ENCODE measurements around the gene LRRC28.

The LRRC28 gene

GRCh38 chr15:99341786-99342185 lies 90.5 kb downstream of the LRRC28 start:
- Histone ChIP-seq H2BK12ac (ENCODE audit: low read length) (peak overlapping the region; percentile 19), H2AFZ (ENCODE audit: insufficient read depth, low read length, poor library complexity) (no peak overlapping the region), H2BK120ac (ENCODE audit: insufficient read depth, low read length, poor library complexity) (peak overlapping the region; percentile 73), H3K14ac (ENCODE audit: low read length) (no peak overlapping the region), H3K4me2 (ENCODE audit: low read length) (peak overlapping the region; percentile 50), H4K91ac (ENCODE audit: low read depth, low read length) (peak overlapping the region; percentile 33), H4K12ac (ENCODE audit: low read depth, low read length) (no peak overlapping the region), H3K4me3 (ENCODE audit: low read depth, low read length) (no peak overlapping the region), H3K18ac (ENCODE audit: low read length) (no peak overlapping the region), H3K79me1 (ENCODE audit: low read length) (peaks cover 9% of the 10 kb centered on the region), H4K8ac (ENCODE audit: low read depth, low read length) (peak overlapping the region; percentile 25), H3K27ac (ENCODE audit: low read depth, low read length) (peak overlapping the region; percentile 85), H3K36me3 (ENCODE audit: control insufficient read depth in 1 of 2, insufficient read depth in 2 of 2, low read length in 2 of 2) (no peaks in the 10 kb centered on the region), H2AK5ac (ENCODE audit: low read length) (no peak overlapping the region), H3K4ac (ENCODE audit: low read depth, low read length) (no peak overlapping the region), H3K79me2 (ENCODE audit: control insufficient read depth, insufficient read depth, low read length, poor library complexity) (no peaks in the 10 kb centered on the region), H3K9ac (ENCODE audit: low read length) (no peak overlapping the region), H3K23ac (ENCODE audit: low read length) (no peak overlapping the region), H3K27me3 (ENCODE audit: insufficient read depth, low read length) (no peaks in the 10 kb centered on the region), H3K4me1 (ENCODE audit: control insufficient read depth in 1 of 2, insufficient read depth in 2 of 2, low read length in 2 of 2) (peaks cover 3 to 5% of the 10 kb centered on the region in 2 experiments), H2BK5ac (ENCODE audit: low read depth, low read length, poor library complexity) (peak overlapping the region; percentile 23), H3K9me3 (ENCODE audit: insufficient read depth, low read depth, low read length) (no peaks in the 10 kb centered on the region)
- WGBS (ENCODE audit: extremely low coverage, insufficient coverage, insufficient read length) = no CpG with 5 or more reads among the region's 1 CpG
- DNase-seq = peak; percentile 76 to 93

- Histone ChIP-seq H2BK120ac (ENCODE audit: insufficient read depth, low read length, poor library complexity) (no peak overlapping the region), H4K12ac (ENCODE audit: low read depth, low read length) (no peak overlapping the region), H3K27me3 (ENCODE audit: insufficient read depth, low read length) (no peaks in the 10 kb centered on the region), H2AFZ (ENCODE audit: insufficient read depth, low read length, poor library complexity) (no peak overlapping the region), H3K23ac (ENCODE audit: low read length) (no peak overlapping the region), H3K79me1 (ENCODE audit: low read length) (peaks cover 9% of the 10 kb centered on the region), H4K8ac (ENCODE audit: low read depth, low read length) (no peak overlapping the region), H3K4me3 (ENCODE audit: low read depth, low read length) (no peak overlapping the region), H3K14ac (ENCODE audit: low read length) (no peak overlapping the region), H3K4ac (ENCODE audit: low read depth, low read length) (no peak overlapping the region), H3K4me2 (ENCODE audit: low read length) (no peak overlapping the region), H2AK5ac (ENCODE audit: low read length) (no peak overlapping the region), H2BK12ac (ENCODE audit: low read length) (no peak overlapping the region), H3K27ac (ENCODE audit: low read depth, low read length) (no peak overlapping the region), H4K91ac (ENCODE audit: low read depth, low read length) (no peak overlapping the region), H3K18ac (ENCODE audit: low read length) (no peak overlapping the region), H3K36me3 (ENCODE audit: control insufficient read depth in 1 of 2, insufficient read depth in 2 of 2, low read length in 2 of 2) (no peaks in the 10 kb centered on the region), H3K4me1 (ENCODE audit: control insufficient read depth in 1 of 2, insufficient read depth in 2 of 2, low read length in 2 of 2) (peaks cover 3 to 5% of the 10 kb centered on the region in 2 experiments), H2BK5ac (ENCODE audit: low read depth, low read length, poor library complexity) (no peak overlapping the region), H3K9ac (ENCODE audit: low read length) (no peak overlapping the region), H3K79me2 (ENCODE audit: control insufficient read depth, insufficient read depth, low read length, poor library complexity) (no peaks in the 10 kb centered on the region), H3K9me3 (ENCODE audit: insufficient read depth, low read depth, low read length) (no peaks in the 10 kb centered on the region)
- no peak for DNase-seq
These were observed 91.9 kb downstream of the LRRC28 start for GRCh38 chr15:99343208-99343607.

GRCh38 chr15:99343881-99344551 lies 92.7 kb downstream of the LRRC28 start:
- no peaks in the 10 kb centered on the region for H3K79me2 ChIP-seq (ENCODE audit: control insufficient read depth, insufficient read depth, low read length, poor library complexity)
- no CpG with 5 or more reads among the region's 9 CpGs for WGBS (ENCODE audit: extremely low coverage, insufficient coverage, insufficient read length)

GRCh38 chr15:99344639-99345038 lies 93.4 kb downstream of the LRRC28 start:
- no peak overlapping the region for H3K23ac ChIP-seq (ENCODE audit: low read length)
- H2AK5ac ChIP-seq (ENCODE audit: low read length) = no peak overlapping the region
- H2BK5ac ChIP-seq (ENCODE audit: low read depth, low read length, poor library complexity) = no peak overlapping the region
- H3K36me3 ChIP-seq (ENCODE audit: control insufficient read depth in 1 of 2, insufficient read depth in 2 of 2, low read length in 2 of 2) = no peaks in the 10 kb centered on the region
- H2AFZ ChIP-seq (ENCODE audit: insufficient read depth, low read length, poor library complexity) = no peak overlapping the region
- WGBS (ENCODE audit: extremely low coverage, insufficient coverage, insufficient read length) = no CpG with 5 or more reads among the region's 2 CpGs
- H3K27ac ChIP-seq (ENCODE audit: low read depth, low read length) = no peak overlapping the region
- H2BK12ac ChIP-seq (ENCODE audit: low read length) = no peak overlapping the region
- no peak overlapping the region for H4K8ac ChIP-seq (ENCODE audit: low read depth, low read length)
- H3K79me1 ChIP-seq (ENCODE audit: low read length) = peaks cover 9% of the 10 kb centered on the region
- no peaks in the 10 kb centered on the region for H3K27me3 ChIP-seq (ENCODE audit: insufficient read depth, low read length)
- H3K4me3 ChIP-seq (ENCODE audit: low read depth, low read length) = no peak overlapping the region
- H3K14ac ChIP-seq (ENCODE audit: low read length) = no peak overlapping the region
- H3K4ac ChIP-seq (ENCODE audit: low read depth, low read length) = no peak overlapping the region
- no peaks in the 10 kb centered on the region for H3K9me3 ChIP-seq (ENCODE audit: insufficient read depth, low read depth, low read length)
- no peak for DNase-seq
- no peak overlapping the region for H3K18ac ChIP-seq (ENCODE audit: low read length)
- no peak overlapping the region for H3K4me2 ChIP-seq (ENCODE audit: low read length)
- no peak overlapping the region for H3K9ac ChIP-seq (ENCODE audit: low read length)
- H3K79me2 ChIP-seq (ENCODE audit: control insufficient read depth, insufficient read depth, low read length, poor library complexity) = no peaks in the 10 kb centered on the region
- H4K12ac ChIP-seq (ENCODE audit: low read depth, low read length) = no peak overlapping the region
- H2BK120ac ChIP-seq (ENCODE audit: insufficient read depth, low read length, poor library complexity) = no peak overlapping the region
- no peak overlapping the region for H4K91ac ChIP-seq (ENCODE audit: low read depth, low read length)
- peaks cover 3 to 5% of the 10 kb centered on the region in 2 experiments for H3K4me1 ChIP-seq (ENCODE audit: control insufficient read depth in 1 of 2, insufficient read depth in 2 of 2, low read length in 2 of 2)

More at GRCh38 chr15:99343881-99344551, 92.7 kb downstream of the LRRC28 start:
- H3K9ac ChIP-seq (ENCODE audit: low read length) = no peak overlapping the region
- H2BK120ac ChIP-seq (ENCODE audit: insufficient read depth, low read length, poor library complexity) = no peak overlapping the region
- no peak overlapping the region for H3K4me3 ChIP-seq (ENCODE audit: low read depth, low read length)
- H3K18ac ChIP-seq (ENCODE audit: low read length) = no peak overlapping the region
- peaks cover 9% of the 10 kb centered on the region for H3K79me1 ChIP-seq (ENCODE audit: low read length)
- H4K8ac ChIP-seq (ENCODE audit: low read depth, low read length) = no peak overlapping the region
- H3K23ac ChIP-seq (ENCODE audit: low read length) = no peak overlapping the region
- no peak overlapping the region for H3K4me2 ChIP-seq (ENCODE audit: low read length)
- peak overlapping the region; percentile 55 for H4K91ac ChIP-seq (ENCODE audit: low read depth, low read length)
- H2AK5ac ChIP-seq (ENCODE audit: low read length) = no peak overlapping the region
- H3K27ac ChIP-seq (ENCODE audit: low read depth, low read length) = no peak overlapping the region
- H3K9me3 ChIP-seq (ENCODE audit: insufficient read depth, low read depth, low read length) = no peaks in the 10 kb centered on the region
- H2AFZ ChIP-seq (ENCODE audit: insufficient read depth, low read length, poor library complexity) = no peak overlapping the region
- H4K12ac ChIP-seq (ENCODE audit: low read depth, low read length) = no peak overlapping the region
- H2BK12ac ChIP-seq (ENCODE audit: low read length) = peak overlapping the region; percentile 59
- H3K4ac ChIP-seq (ENCODE audit: low read depth, low read length) = no peak overlapping the region
- H3K14ac ChIP-seq (ENCODE audit: low read length) = peak overlapping the region; percentile 28
- no peak overlapping the region for H2BK5ac ChIP-seq (ENCODE audit: low read depth, low read length, poor library complexity)
- DNase-seq = no peak
- H3K27me3 ChIP-seq (ENCODE audit: insufficient read depth, low read length) = no peaks in the 10 kb centered on the region
- peaks cover 3 to 5% of the 10 kb centered on the region in 2 experiments for H3K4me1 ChIP-seq (ENCODE audit: control insufficient read depth in 1 of 2, insufficient read depth in 2 of 2, low read length in 2 of 2)
- no peaks in the 10 kb centered on the region for H3K36me3 ChIP-seq (ENCODE audit: control insufficient read depth in 1 of 2, insufficient read depth in 2 of 2, low read length in 2 of 2)

Measured in trophoblast cell (in vitro differentiated cells and primary cell).